ENCODE measurements around the gene CFB.

CFB gene

GRCh38 chr6:31940256-31940664, 5.6 kb upstream of the CFB start:
- no peak overlapping the region for H3K4me3 ChIP-seq (ENCODE audit: low read depth, low read length)
- no peak for TF ChIP-seq CTCF (IDR thresholded peaks at IDR 0.05; ENCODE audit: low read depth, low read length)
- in situ Hi-C loops (cut with HindIII; ENCODE audit: low sequenced_read_pairs) = no loop called here
- DNase-seq (ENCODE audit: low read depth, low spot score) = peak; percentile 13

- TF ChIP-seq CTCF (IDR thresholded peaks at IDR 0.05; ENCODE audit: low read depth, low read length) = no peak
- no peak for DNase-seq (ENCODE audit: low read depth, low spot score)
- no peak overlapping the region for H3K4me3 ChIP-seq (ENCODE audit: low read depth, low read length)
- in situ Hi-C loops (cut with HindIII; ENCODE audit: low sequenced_read_pairs) = no loop called here
Measured at GRCh38 chr6:31943742-31944141, 2.2 kb upstream of the CFB start.

- TF ChIP-seq CTCF (IDR thresholded peaks at IDR 0.05; ENCODE audit: low read depth, low read length) = no peak
- in situ Hi-C loops (cut with HindIII; ENCODE audit: low sequenced_read_pairs) = no loop called here
- DNase-seq (ENCODE audit: low read depth, low spot score) = no peak
- H3K4me3 ChIP-seq (ENCODE audit: low read depth, low read length) = no peak overlapping the region
Measured at GRCh38 chr6:31945154-31945506, 765 bp upstream of the CFB start.

- in situ Hi-C loops (cut with HindIII; ENCODE audit: low sequenced_read_pairs) = no loop called here
Measured at GRCh38 chr6:31946370-31946885, 533 bp downstream of the CFB start.

GRCh38 chr6:31947070-31947675, 1.3 kb downstream of the CFB start:
- no peak for DNase-seq (ENCODE audit: low read depth, low spot score)
- no peak for TF ChIP-seq CTCF (IDR thresholded peaks at IDR 0.05; ENCODE audit: low read depth, low read length)
- in situ Hi-C loops (cut with HindIII; ENCODE audit: low sequenced_read_pairs) = no loop called here
- H3K4me3 ChIP-seq (ENCODE audit: low read depth, low read length) = no peak overlapping the region

More at GRCh38 chr6:31946370-31946885, 533 bp downstream of the CFB start:
- DNase-seq (ENCODE audit: low read depth, low spot score) = no peak
- no peak overlapping the region for H3K4me3 ChIP-seq (ENCODE audit: low read depth, low read length)
- TF ChIP-seq CTCF (IDR thresholded peaks at IDR 0.05; ENCODE audit: low read depth, low read length) = no peak

GRCh38 chr6:31947864-31948263, 2.0 kb downstream of the CFB start:
- TF ChIP-seq CTCF (IDR thresholded peaks at IDR 0.05; ENCODE audit: low read depth, low read length) = no peak
- in situ Hi-C loops (cut with HindIII; ENCODE audit: low sequenced_read_pairs) = no loop called here
- H3K4me3 ChIP-seq (ENCODE audit: low read depth, low read length) = no peak overlapping the region
- no peak for DNase-seq (ENCODE audit: low read depth, low spot score)
